Measurements from ENCODE around the gene ENOX1.
A peak's percentile ranks its signal among the peaks of the same experiment; 100 is the strongest.

Gene ENOX1

DNA sequence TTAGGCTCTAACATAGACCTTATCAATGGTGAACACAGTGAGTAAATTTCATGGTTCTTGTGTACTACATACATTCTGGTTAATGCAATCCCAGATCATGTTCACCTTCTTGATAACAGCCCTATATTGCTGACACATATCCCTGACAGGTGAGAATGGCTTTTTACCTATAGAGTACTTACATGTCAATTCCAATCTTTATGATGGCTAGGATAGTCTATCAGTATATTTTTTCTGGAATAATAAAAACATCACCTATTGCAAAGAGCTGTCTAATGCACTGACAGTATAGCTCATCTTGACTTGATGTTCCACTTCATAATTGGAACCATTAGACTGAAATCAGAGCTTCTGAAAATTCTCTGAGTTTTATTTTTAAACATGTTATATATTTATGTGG is 199.4 kb downstream of the ENOX1 start:
- DNase-seq, result no peak

GRCh38 chr13:43584751-43585150 is 202.0 kb downstream of the ENOX1 start:
- peak; percentile 78 for DNase-seq

DNA sequence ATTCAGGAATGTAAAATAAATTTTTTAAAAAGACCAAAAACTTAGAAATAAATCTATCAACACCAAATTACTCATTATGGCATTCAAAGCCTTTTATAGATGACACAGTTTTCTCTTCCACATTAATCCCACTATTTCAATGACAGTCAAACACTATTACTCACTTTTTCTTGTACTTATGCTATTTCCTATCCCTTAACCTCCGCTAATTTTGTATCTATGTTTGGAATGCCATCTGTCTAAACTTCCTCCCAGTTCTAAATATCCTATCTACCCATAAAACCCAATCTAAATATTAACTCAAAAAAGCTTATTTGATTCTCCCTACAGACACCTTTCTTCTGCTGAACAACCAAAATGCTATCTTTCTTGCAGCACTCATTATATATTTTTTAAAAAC is 203.5 kb downstream of the ENOX1 start:
- DNase-seq, result no peak

DNA sequence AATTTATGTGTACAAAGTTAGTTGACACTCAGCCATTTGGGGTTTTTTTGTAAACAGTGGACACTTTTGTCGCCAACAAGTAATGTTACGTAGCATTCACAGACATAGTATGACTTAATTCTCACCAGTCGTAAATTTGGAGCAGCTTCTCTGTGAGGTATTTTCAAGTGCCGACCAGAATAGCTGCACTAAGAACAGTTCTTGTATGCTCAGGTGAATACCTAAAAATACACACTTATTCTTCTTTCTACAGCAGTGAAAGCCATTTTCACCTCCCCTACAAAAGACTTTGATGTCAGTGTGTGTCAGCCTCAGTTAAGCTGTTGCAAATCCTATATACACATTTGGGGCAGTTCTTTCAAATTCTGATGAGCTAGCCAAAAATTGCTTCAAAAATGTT is 206.5 kb downstream of the ENOX1 start:
- no peak for DNase-seq

GRCh38 chr13:43579321-43579720 is 207.5 kb downstream of the ENOX1 start:
- DNase-seq, result no peak

- no peak for DNase-seq
These were observed 212.2 kb downstream of the ENOX1 start for GRCh38 chr13:43574605-43575004.

- no peak for DNase-seq
These were observed 212.8 kb downstream of the ENOX1 start for GRCh38 chr13:43573802-43574514.

GRCh38 chr13:43573361-43573740 is 213.4 kb downstream of the ENOX1 start:
- no peak for DNase-seq

DNA sequence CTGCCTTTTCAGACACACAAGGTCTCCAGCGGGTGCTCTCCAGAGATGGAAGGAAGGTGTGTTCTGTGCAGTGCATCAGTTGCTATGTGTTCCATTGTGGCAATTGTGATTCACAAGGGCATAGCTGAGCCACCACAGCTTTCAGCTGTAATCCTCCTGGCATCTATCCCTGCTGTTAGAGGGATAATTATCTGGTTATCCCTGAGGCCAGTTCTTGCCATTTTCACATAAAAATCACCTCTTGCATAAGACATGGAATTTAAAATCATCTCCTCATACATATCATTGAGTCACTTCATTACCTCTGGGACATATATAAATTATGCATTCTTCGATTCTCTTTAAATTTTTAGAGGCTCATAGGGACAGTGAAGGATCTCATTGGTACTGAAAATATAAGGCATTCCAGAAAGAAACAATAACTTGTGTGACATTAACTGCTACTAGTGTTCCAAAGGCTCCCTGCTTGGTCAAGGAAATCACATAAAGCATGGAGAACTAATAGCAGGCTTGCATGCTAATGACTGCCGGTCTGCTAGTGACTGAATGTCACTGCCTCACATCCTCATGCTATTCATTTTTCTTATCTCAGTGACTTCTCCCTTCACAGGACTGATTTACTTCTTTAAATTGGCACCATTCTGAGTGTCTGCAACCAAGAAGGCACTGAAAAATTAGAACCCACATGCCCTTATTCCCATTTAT is 214.0 kb downstream of the ENOX1 start:
- no peak for DNase-seq

- no peak for DNase-seq
These were observed 217.1 kb downstream of the ENOX1 start for GRCh38 chr13:43569658-43570057.

DNA sequence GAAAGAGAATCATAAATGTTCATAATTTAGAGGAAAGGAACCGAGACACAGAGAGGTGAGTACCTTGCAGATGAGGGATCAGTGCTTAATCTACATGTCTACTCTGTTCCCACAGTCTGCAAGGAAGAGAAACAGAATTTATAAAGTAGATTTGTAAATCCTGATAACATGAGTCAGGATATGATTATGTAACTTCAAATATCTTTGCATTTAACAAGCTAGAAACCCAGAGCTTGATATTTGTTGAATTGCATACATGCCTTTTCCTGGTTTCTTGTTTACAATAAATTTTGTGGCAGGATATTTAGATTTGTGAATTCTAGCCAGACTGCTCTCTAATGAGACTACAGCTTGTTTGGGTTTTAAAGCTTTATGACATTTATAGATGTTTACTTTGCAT is 219.2 kb downstream of the ENOX1 start:
- no peak for DNase-seq

- no peak for DNase-seq
These were observed 221.8 kb downstream of the ENOX1 start for GRCh38 chr13:43564952-43565351.

- no peak for DNase-seq
These were observed 225.7 kb downstream of the ENOX1 start for GRCh38 chr13:43561081-43561480.

GRCh38 chr13:43558939-43559338 is 227.8 kb downstream of the ENOX1 start:
- DNase-seq, result no peak

DNA sequence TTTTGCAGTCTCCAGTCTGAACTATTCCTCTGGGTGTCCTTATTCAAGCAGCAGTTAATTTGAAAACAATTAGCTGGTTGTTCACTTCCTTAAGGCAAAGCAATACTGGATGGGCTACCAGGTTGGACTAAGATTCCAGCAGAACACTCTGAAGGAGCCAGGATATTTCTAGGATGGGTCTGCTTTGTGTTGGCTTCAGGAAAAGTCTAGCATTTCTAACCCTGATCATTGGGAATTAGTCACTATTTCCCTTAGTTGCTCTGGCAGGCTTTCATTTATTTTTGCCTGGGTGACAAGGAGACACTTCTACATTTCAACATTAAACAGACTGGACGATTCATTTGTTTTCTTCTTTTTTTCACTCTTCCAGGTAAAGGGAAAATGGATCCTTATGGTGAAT is 228.4 kb downstream of the ENOX1 start:
- no peak for DNase-seq

GRCh38 chr13:43555667-43556066 is 231.1 kb downstream of the ENOX1 start:
- DNase-seq, result no peak

DNA sequence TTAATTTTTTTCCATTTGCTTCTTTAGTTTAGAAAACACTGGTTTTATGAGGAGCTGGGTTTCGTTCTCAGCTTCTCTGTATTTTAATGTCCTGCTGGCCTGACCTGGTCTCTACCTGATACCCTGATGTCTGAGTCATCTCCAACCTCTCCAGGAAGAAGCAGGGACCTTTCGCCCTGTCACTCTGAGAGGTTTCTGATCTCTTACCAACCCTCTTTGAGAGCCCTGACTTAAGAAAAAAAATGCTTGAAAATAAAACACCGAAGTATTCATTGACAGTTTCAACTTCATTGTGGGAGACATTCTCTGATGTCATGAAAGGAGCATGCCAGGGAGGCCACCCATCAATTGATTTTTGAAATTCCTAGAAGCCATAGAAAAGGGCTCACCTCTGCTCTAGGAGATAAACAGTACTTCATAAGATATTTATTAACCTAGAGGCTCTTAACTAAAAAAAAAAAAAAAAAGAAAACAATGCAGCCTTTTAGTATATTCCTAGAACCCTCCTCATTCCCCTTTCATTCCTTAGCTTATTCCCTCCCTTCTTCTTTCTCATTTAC is 234.8 kb downstream of the ENOX1 start:
- no peak for DNase-seq

DNA sequence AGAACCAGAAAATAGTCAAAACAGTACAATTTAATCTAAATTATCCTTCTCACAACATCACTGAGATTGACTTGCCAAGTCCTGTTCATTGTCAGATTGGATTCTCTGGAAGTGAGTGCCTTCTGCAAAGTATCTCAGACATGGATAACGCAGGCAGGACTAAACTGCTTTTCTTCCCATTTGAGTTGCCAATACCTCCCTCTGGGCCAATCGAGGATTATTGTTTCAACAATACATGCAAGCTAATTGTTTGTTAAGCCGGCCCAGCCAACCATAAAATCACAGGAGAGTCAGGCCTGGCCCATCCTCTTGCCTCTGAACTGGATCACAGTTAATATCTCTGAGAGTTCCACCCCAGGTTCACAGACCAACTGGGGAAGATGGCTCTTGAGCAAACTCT is 240.0 kb downstream of the ENOX1 start:
- no peak for DNase-seq

DNA sequence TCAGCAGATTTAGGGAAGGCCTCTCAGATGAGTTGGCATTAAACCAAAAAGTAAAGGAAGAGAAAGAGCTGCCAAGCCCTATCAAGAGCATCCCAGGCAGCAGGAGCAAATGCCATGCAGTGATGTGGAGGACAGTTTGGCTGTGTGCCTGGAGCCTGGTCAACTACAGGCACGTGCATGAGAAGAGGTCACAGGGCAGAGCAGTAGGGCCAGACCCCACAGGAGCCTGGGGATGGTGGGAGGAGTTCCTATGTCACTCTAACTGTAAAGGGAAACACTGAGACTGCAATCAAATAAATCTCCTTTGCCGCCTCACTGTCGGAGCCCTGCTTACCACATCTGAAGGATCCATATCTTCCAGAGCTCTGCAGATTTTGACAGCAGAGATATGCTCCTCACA is 240.5 kb downstream of the ENOX1 start:
- DNase-seq, result no peak

- no peak for DNase-seq
These were observed 241.4 kb downstream of the ENOX1 start for GRCh38 chr13:43545317-43545874.

- no peak for DNase-seq
These were observed 242.1 kb downstream of the ENOX1 start for GRCh38 chr13:43544631-43545030.

GRCh38 chr13:43544011-43544410 is 242.8 kb downstream of the ENOX1 start:
- no peak for DNase-seq

DNA sequence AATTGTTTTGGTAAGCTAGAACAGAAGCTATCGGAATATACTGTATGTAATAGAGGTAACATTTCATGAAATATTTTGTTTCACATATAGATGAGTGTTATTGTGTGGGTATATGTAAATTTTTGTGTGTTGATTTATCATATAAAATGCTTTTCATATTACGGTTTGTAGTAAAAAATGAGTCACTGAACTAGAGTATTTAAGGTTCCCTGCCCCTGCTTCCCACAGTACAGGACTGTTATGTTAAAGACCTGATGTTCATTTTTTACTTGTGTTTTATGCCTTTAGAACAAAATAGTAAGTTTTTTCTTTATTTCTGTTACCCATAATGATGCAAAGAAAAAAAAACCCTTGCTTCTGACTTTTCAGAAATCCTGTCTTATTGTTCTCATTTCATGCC is 243.4 kb downstream of the ENOX1 start:
- no peak for DNase-seq

DNA sequence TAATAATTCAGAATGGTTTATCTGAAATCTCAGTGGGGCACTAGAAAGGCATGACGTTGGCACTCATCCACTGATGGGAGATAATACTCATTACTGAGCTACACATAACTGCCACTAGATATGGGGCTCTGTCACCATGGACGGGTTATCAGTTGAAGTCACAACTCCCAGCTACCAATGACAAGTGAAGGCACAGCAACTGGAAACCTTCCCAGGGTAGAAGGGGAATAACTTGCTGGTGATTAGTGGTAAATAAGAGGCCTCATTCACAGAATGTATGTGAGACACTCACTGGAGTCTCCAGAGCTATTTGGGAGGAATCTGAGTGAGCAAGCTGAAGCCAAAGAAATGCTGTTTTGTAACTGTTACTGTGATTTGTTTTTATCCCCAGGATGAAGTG is 249.6 kb downstream of the ENOX1 start:
- no peak for DNase-seq
